KMS-11 (cell line): Measurements from ENCODE around the gene FNDC3B.

Experiments
- H2AFZ ChIP-seq: fragments of 200-600 bp; sonication (generic); 2 replicates; pipeline ENCODE4 v1.6.1; 2016; ENCODE audit warnings: antibody characterized with exemption, mixed run types, low read depth
- H3K27ac ChIP-seq: fragments of 200-600 bp; sonication (generic); 2 replicates; pipeline ENCODE4 v1.6.1; 2016; ENCODE audit warnings: mild to moderate bottlenecking, mixed run types
- H3K27me3 ChIP-seq: fragments of 200-600 bp; sonication (generic); 2 replicates; pipeline ENCODE4 v1.6.1; 2017; ENCODE audit warnings: mild to moderate bottlenecking, low read depth, mixed run types, moderate library complexity; ENCODE audit not compliant: insufficient read depth
- H3K36me3 ChIP-seq: fragments of 200-600 bp; sonication (generic); 2 replicates; pipeline ENCODE4 v1.6.1; 2017; ENCODE audit warnings: mild to moderate bottlenecking, mixed run types; ENCODE audit not compliant: insufficient read depth
- H3K4me1 ChIP-seq: fragments of 200-600 bp; sonication (generic); 2 replicates; pipeline ENCODE4 v1.6.1; 2016; ENCODE audit warnings: mild to moderate bottlenecking, low read depth, mixed run types; ENCODE audit not compliant: poor library complexity, severe bottlenecking
- H3K4me2 ChIP-seq: fragments of 200-600 bp; sonication (generic); 2 replicates; pipeline ENCODE4 v1.7.0; 2016; ENCODE audit warnings: mild to moderate bottlenecking, mixed run types
- H3K4me3 ChIP-seq: fragments of 200-600 bp; sonication (generic); IDR thresholded peaks from 2 replicates; pipeline ENCODE4 v1.6.1; 2017; ENCODE audit warnings: low read depth, low read length, mixed read lengths; ENCODE audit not compliant: insufficient read depth
- H3K79me2 ChIP-seq: fragments of 200-600 bp; sonication (generic); 2 replicates; pipeline ENCODE4 v1.6.1; 2016; ENCODE audit warnings: low read depth, mixed run types; ENCODE audit not compliant: insufficient read depth
- H3K9ac ChIP-seq: fragments of 200-600 bp; sonication (generic); 2 replicates; pipeline ENCODE4 v1.6.1; 2016; ENCODE audit warnings: mild to moderate bottlenecking, mixed run types
- H4K20me1 ChIP-seq: fragments of 200-600 bp; sonication (generic); 2 replicates; pipeline ENCODE4 v1.6.1; 2016; ENCODE audit warnings: mild to moderate bottlenecking, mixed run types; ENCODE audit not compliant: insufficient read depth
- CTCF ChIP-seq: fragments of 200-600 bp; sonication (generic); conservative IDR thresholded peaks from 2 replicates; pipeline ENCODE4 v1.6.1; 2017; ENCODE audit warnings: low read depth, mild to moderate bottlenecking, antibody characterized with exemption, low read length, moderate library complexity, mixed read lengths

FNDC3B gene

GRCh38 chr3:172080503-172080902 lies 41.1 kb downstream of the FNDC3B start:
- H3K27me3 ChIP-seq = no peaks in the 10 kb centered on the region
- no peaks in the 10 kb centered on the region; the same call in 1 of the 2 replicates for H4K20me1 ChIP-seq
- H3K4me2 ChIP-seq = no peak overlapping the region
- H3K4me3 ChIP-seq = no peak overlapping the region
- peaks cover 97% of the 10 kb centered on the region for H3K79me2 ChIP-seq
- H3K9ac ChIP-seq = no peak overlapping the region
- no peaks in the 10 kb centered on the region; the same call in 1 of the 2 replicates for H3K36me3 ChIP-seq
- no peak for TF ChIP-seq CTCF
- H2AFZ ChIP-seq = no peak overlapping the region
- peaks cover 79% of the 10 kb centered on the region for H3K4me1 ChIP-seq
- no peak overlapping the region; the same call in 1 of the 2 replicates for H3K27ac ChIP-seq

DNA sequence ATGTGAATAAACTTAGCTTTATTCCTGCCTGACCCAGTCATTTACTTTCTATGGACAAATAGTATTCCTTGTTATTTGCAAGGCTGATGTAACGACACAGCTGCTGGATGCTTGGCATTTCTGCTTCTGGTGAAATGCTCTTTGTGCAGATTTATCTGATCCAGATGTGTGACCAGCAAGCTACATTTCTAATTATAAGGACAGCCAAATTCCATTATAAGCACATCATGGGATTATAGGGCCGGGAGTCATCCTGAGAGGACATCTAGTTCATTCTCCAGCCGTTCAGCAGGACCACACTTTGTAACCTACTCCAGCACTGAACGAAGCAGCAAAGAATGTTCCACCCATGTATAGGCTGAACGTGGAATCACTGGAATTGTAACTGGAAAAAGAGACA lies 42.9 kb downstream of the FNDC3B start:
- Histone ChIP-seq H3K27ac (peak overlapping the region; percentile 11; the same call in 1 of the 2 replicates), H3K36me3 (no peaks in the 10 kb centered on the region; the same call in 1 of the 2 replicates), H2AFZ (no peak overlapping the region), H3K79me2 (peaks cover 97% of the 10 kb centered on the region), H3K4me2 (peak overlapping the region; percentile 0; the same call in 1 of the 2 replicates), H3K9ac (no peak overlapping the region), H3K4me3 (no peak overlapping the region), H4K20me1 (no peaks in the 10 kb centered on the region; the same call in 1 of the 2 replicates), H3K27me3 (no peaks in the 10 kb centered on the region), H3K4me1 (peaks cover 83% of the 10 kb centered on the region)
- TF ChIP-seq CTCF = no peak

DNA sequence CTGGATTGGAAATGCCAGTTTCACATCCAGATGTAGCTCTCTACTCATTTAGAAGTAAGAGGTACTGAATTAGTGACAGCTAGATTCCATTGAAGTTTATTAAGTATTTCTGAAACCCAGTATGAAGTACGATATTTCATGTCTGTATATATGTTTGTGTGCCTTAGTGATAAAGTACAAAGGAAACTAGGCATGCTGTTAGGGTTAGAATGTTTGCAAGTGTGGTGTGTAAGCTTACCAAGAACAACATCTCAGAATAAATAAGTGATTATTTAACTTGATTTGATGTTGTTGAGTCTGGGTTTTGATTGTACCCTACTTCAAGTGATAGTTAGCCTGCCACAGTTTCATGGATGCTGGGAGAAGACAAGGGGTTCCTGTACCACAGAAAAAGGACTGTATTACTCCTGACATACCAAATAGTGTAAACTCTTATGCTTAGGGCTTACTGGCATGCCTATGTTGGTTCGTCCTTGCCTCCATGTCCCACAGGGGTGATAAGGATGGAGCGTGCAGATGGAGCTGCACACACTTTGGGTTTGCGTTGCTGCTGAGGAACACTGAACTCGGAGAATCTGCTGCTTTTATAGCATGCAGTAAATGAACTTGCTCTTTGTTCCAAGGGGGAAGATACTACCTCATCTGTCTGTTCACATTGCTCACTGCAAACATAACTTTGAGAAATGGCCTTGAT lies 43.6 kb downstream of the FNDC3B start:
- Histone ChIP-seq H3K27me3 (no peaks in the 10 kb centered on the region), H3K4me2 (peak overlapping the region; percentile 43; the same call in 1 of the 2 replicates), H4K20me1 (no peaks in the 10 kb centered on the region; the same call in 1 of the 2 replicates), H3K79me2 (peaks cover 98% of the 10 kb centered on the region), H3K9ac (no peak overlapping the region), H3K4me1 (peaks cover 90% of the 10 kb centered on the region), H2AFZ (no peak overlapping the region), H3K27ac (peak overlapping the region; percentile 96; the same call in 1 of the 2 replicates), H3K4me3 (no peak overlapping the region), H3K36me3 (no peaks in the 10 kb centered on the region; the same call in 1 of the 2 replicates)
- no peak for TF ChIP-seq CTCF

GRCh38 chr3:172083995-172084409 lies 44.6 kb downstream of the FNDC3B start:
- H2AFZ ChIP-seq = no peak overlapping the region
- peak overlapping the region; percentile 96 for H3K27ac ChIP-seq
- H3K4me3 ChIP-seq = no peak overlapping the region
- H3K4me1 ChIP-seq = peaks cover 90% of the 10 kb centered on the region
- peaks cover 98% of the 10 kb centered on the region for H3K79me2 ChIP-seq
- no peaks in the 10 kb centered on the region for H3K27me3 ChIP-seq
- H3K9ac ChIP-seq = no peak overlapping the region
- TF ChIP-seq CTCF = no peak
- peak overlapping the region; percentile 43 for H3K4me2 ChIP-seq
- H3K36me3 ChIP-seq = no peaks in the 10 kb centered on the region; the same call in 1 of the 2 replicates
- H4K20me1 ChIP-seq = no peaks in the 10 kb centered on the region
